Panc1 (cell line): ENCODE data around the gene CES3. TPM values are rescaled to one million over a fixed set of nuclear protein-coding genes. Genes with fewer than 3 reads are reported as not detected.

ENCODE experiments used
- ATAC-seq: fragments of 200-7000 bp; cut with Tn5 transposase; 2 replicates; pipeline ENCODE4 v1.9.1; 2020; ENCODE audit warnings: mild to moderate bottlenecking, moderate library complexity
- BruUV-seq: library from RNA; stranded (reverse); fragments of 400-500 nt; replicated peaks from 2 replicates; lab custom pipeline; 2021; lab: Mats Ljungman, UMichigan
- CTCF ChIA-PET: fragments of 300-600 bp; sonication (Branson Sonifier 250); formaldehyde crosslinking; loops from one replicate; lab custom pipeline; 2022; ENCODE audit warnings: antibody characterized with exemption; lab: Charles Lee
- POLR2A ChIA-PET: fragments of 300-600 bp; sonication (Branson Sonifier 250); formaldehyde crosslinking; loops from one replicate; lab custom pipeline; 2022; ENCODE audit warnings: antibody characterized with exemption; lab: Charles Lee
- DNase-seq: peaks from one replicate; pipeline ENCODE4 v3.0.0-alpha.2; 2010; ENCODE audit warnings: low read depth, low spot score
- H3K27ac ChIP-seq: 2 replicates; pipeline ENCODE4 v1.5.1; 2011; ENCODE audit warnings: mild to moderate bottlenecking, low read length, inconsistent platforms
- H3K27me3 ChIP-seq: fragments of 200-500 bp; sonication (Bioruptor generic); 2 replicates; pipeline ENCODE4 v1.6.0; 2014; ENCODE audit warnings: low read length, inconsistent platforms; ENCODE audit not compliant: control insufficient read depth, insufficient read depth
- H3K36me3 ChIP-seq: fragments of 200-500 bp; sonication (Bioruptor generic); 2 replicates; pipeline ENCODE4 v1.5.1; 2014; ENCODE audit warnings: inconsistent platforms, mild to moderate bottlenecking, low read length, moderate library complexity; ENCODE audit not compliant: control insufficient read depth, insufficient read depth
- H3K4me1 ChIP-seq: 2 replicates; pipeline ENCODE4 v1.5.1; 2011; ENCODE audit warnings: inconsistent platforms, mild to moderate bottlenecking, low read length, moderate library complexity; ENCODE audit not compliant: control insufficient read depth, insufficient read depth
- H3K4me3 ChIP-seq, 2 experiments: 2 replicates each; pipeline ENCODE4 v1.5.1; 2011 to 2012; ENCODE audit warnings: low read depth in 2 of 2, low read length in 2 of 2, mild to moderate bottlenecking in 2 of 2, inconsistent platforms in 1 of 2, moderate library complexity in 1 of 2
- H3K9me3 ChIP-seq: fragments of 200-500 bp; sonication (Bioruptor generic); 2 replicates; pipeline ENCODE4 v1.5.1; 2014; ENCODE audit warnings: low read depth, mild to moderate bottlenecking, inconsistent platforms, low read length, moderate library complexity; ENCODE audit not compliant: control insufficient read depth, insufficient read depth
- CTCF ChIP-seq: fragments of 450-650 bp; IDR thresholded peaks from 2 replicates; pipeline ENCODE4 v1.5.1; 2017; ENCODE audit warnings: mild to moderate bottlenecking
- POLR2AphosphoS5 ChIP-seq: IDR thresholded peaks from 2 replicates; pipeline ENCODE4 v1.6.1; 2012; ENCODE audit warnings: mild to moderate bottlenecking, low read depth, low read length, moderate library complexity
- REST ChIP-seq, 2 experiments: IDR thresholded peaks; 2 replicates each; pipeline ENCODE4 v1.6.1; 2011 to 2012; ENCODE audit warnings: low read depth in 2 of 2, control low read depth in 1 of 2, low read length in 1 of 2, mild to moderate bottlenecking in 1 of 2, moderate library complexity in 1 of 2; ENCODE audit not compliant: insufficient read depth in 1 of 2
- SIN3A ChIP-seq: IDR thresholded peaks from 2 replicates; pipeline ENCODE4 v1.6.1; 2012; ENCODE audit warnings: low read depth, mild to moderate bottlenecking, low read length, moderate library complexity, borderline replicate concordance; ENCODE audit not compliant: insufficient read depth
- TCF7L2 ChIP-seq: IDR thresholded peaks from 2 replicates; pipeline ENCODE4 v1.6.1; 2011; ENCODE audit warnings: mild to moderate bottlenecking, low read depth, low read length, inconsistent platforms
- in situ Hi-C: cut with HindIII; loops from 2 replicates; pipeline ENCODE4 v1.10.0; 2016; ENCODE audit warnings: low sequenced_read_pairs, low pct_unique_long_range_greater_than_20kb
- intact Hi-C: fragments of 100-400 bp; cut with micrococcal nuclease; formaldehyde crosslinking; loops from one replicate; pipeline ENCODE4 v1.10.0; 2022; ENCODE audit not compliant: unreplicated experiment
- total RNA-seq: library from RNA; stranded (reverse); gene quantifications from one replicate; pipeline ENCODE4 v1.2.1, GENCODE V29; 2021; ENCODE audit not compliant: unreplicated experiment

CES3 gene
- total RNA-seq, 1 experiment from 2014 or later: not detected

DNA sequence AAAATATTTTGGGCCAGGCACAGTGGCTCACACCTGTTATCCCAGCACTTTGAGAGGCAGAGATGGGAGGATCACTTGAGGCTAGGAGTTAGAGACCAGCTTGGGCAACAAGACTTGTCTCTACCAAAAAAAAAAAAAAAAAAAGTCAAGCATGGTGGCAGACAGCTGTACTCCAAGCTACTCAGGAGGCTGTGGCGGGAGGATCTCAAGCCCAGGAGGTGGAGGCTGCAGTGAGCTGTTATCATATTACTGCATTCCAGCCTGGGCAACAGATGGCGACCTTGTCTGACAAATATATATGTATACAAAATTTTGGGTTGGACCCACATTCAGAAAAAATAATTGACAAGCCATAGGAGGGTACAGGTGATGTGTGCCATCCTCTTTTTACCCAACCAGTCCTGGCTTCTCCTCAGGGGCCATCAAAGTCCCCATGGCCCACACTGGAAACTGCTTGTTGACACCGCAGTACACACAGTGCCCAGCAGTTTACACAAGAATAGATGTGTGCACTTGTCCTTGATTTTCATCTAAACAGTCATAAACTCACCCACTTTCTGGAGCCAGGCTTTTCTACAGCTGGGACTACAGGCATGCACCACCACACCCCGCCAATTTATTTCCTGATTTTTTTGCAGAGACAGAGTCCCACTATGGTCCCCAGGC lies 24.0 kb upstream of the CES3 start:
- TF ChIP-seq REST (IDR thresholded peaks at IDR 0.05; ENCODE audit: insufficient read depth in 1 of 2, low read depth in 2 of 2, low read length in 1 of 2) (no peak), POLR2AphosphoS5 (no peak), TCF7L2 (no peak), CTCF (no peak), SIN3A (no peak)
- ChIA-PET CTCF (no interaction called here), POLR2A (no interaction called here)
- no peaks in the 10 kb centered on the region for H3K27me3 ChIP-seq
- no peaks in the 10 kb centered on the region for H3K9me3 ChIP-seq
- peaks cover 3% of the 10 kb centered on the region for H3K4me1 ChIP-seq
- H3K4me3 ChIP-seq: no peak overlapping the region
- H3K27ac ChIP-seq: no peak overlapping the region
- ATAC-seq (no peak), DNase-seq (no peak)
- H3K36me3 ChIP-seq: peaks cover 8% of the 10 kb centered on the region; the same call in 1 of the 2 replicates
- BruUV-seq: no TSS peak
- intact Hi-C loops: no loop called here
- in situ Hi-C loops: no loop called here

DNA sequence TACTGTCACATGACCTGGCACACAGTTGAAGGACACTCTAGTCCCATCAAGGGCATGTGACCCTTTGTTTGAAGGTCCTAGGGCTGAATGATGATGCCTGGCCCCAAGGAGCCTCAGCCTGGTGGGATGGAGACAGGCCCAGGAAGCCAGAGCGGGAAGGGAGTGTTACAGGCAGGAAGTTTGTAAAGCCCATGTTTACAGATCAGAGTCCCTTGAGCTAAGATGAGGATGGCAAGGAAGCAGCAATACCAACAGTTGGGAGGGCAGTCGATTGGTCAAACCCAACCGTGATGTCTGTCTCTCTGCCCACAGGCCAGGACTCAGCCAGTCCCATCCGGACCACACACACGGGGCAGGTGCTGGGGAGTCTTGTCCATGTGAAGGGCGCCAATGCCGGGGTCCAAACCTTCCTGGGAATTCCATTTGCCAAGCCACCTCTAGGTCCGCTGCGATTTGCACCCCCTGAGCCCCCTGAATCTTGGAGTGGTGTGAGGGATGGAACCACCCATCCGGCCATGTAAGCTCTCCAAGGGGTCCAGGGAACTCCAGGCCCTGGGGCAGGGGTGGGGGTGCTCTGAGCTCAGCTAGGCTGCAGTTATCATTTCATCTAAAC lies 23.2 kb upstream of the CES3 start:
- no peak for ATAC-seq
- in situ Hi-C loops (no loop called here), intact Hi-C loops (no loop called here)
- ChIA-PET POLR2A (no interaction called here), CTCF (no interaction called here)
- H3K4me1 ChIP-seq: peaks cover 3% of the 10 kb centered on the region
- DNase-seq: no peak
- no peaks in the 10 kb centered on the region for H3K9me3 ChIP-seq
- peaks cover 8% of the 10 kb centered on the region; the same call in 1 of the 2 replicates for H3K36me3 ChIP-seq
- no peak overlapping the region for H3K4me3 ChIP-seq
- no peaks in the 10 kb centered on the region for H3K27me3 ChIP-seq
- H3K27ac ChIP-seq: no peak overlapping the region
- TF ChIP-seq TCF7L2 (no peak), CTCF (no peak), SIN3A (no peak), REST (IDR thresholded peaks at IDR 0.05; ENCODE audit: insufficient read depth in 1 of 2, low read depth in 2 of 2, low read length in 1 of 2) (no peak), POLR2AphosphoS5 (no peak)
- no TSS peak for BruUV-seq
